Activated CD4-positive, alpha-beta memory T cell treated with anti-CD3 and anti-CD28 coated beads for 36 hours (primary cell): Measurements from ENCODE around the gene C16orf92. TPM values are rescaled to one million over a fixed set of nuclear protein-coding genes. Genes with fewer than 3 reads are reported as not detected.
A peak's percentile ranks its signal among the peaks of the same experiment; 100 is the strongest.

Experiments
- CTCF ChIA-PET: fragments of 350-600 bp; sonication (Branson Sonifier 250); formaldehyde crosslinking; loops from one replicate; lab custom pipeline; 2021; ENCODE audit warnings: antibody characterized with exemption, inconsistent platforms; lab: Charles Lee
- POLR2A ChIA-PET: fragments of 350-600 bp; sonication (Branson Sonifier 250); formaldehyde crosslinking; loops from one replicate; lab custom pipeline; 2021; ENCODE audit warnings: antibody characterized with exemption; lab: Charles Lee
- DNase-seq: peaks from one replicate; pipeline ENCODE4 v3.0.0-alpha.2; 2020
- H3K27ac Mint-ChIP-seq: one replicate; pipeline ENCODE4 v1.8.0; 2021; ENCODE audit warnings: mixed read lengths
- H3K27me3 Mint-ChIP-seq: one replicate; pipeline ENCODE4 v1.8.0; 2021; ENCODE audit warnings: mixed read lengths
- H3K36me3 Mint-ChIP-seq: one replicate; pipeline ENCODE4 v1.8.0; 2021; ENCODE audit warnings: mixed read lengths
- H3K4me1 Mint-ChIP-seq: one replicate; pipeline ENCODE4 v1.8.0; 2021; ENCODE audit warnings: low read depth, mixed read lengths
- H3K4me3 Mint-ChIP-seq: one replicate; pipeline ENCODE4 v1.8.0; 2021; ENCODE audit warnings: mild to moderate bottlenecking, mixed read lengths
- H3K9me3 Mint-ChIP-seq: one replicate; pipeline ENCODE4 v1.8.0; 2021; ENCODE audit warnings: mixed read lengths
- intact Hi-C: fragments of 100-400 bp; cut with micrococcal nuclease; formaldehyde crosslinking; loops from one replicate; pipeline ENCODE4 v1.15.1; 2023
- total RNA-seq, 2 experiments: library from RNA; stranded (reverse); gene quantifications; one replicate each; pipeline ENCODE4 v1.2.3, GENCODE V29; 2021

C16orf92 gene
- total RNA-seq, 2 experiments from 2014 or later = not detected

DNA sequence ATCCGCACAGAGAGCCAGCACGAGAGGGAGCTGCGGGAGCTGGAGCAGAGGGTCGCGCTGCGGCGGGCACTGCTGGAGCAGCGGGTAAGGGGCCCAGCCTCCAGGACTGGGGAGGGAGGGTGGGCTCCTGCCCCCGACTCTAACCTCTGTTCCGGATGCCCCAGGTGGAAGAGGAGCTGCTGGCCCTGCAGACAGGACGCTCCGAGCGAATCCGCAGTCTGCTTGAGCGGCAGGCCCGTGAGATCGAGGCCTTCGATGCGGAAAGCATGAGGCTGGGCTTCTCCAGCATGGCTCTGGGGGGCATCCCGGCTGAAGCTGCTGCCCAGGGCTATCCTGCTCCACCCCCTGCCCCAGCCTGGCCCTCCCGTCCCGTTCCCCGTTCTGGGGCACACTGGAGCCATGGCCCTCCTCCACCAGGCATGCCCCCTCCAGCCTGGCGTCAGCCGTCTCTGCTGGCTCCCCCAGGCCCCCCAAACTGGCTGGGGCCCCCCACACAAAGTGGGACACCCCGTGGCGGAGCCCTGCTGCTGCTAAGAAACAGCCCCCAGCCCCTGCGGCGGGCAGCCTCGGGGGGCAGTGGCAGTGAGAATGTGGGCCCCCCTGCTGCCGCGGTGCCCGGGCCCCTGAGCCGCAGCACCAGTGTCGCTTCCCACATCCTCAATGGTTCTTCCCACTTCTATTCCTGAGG is 32.0 kb upstream of the C16orf92 start:
- Mint-ChIP-seq H3K4me1 (peaks cover 16% of the 10 kb centered on the region), H3K36me3 (peaks cover 21% of the 10 kb centered on the region), H3K27me3 (no peaks in the 10 kb centered on the region), H3K4me3 (no peak overlapping the region), H3K9me3 (no peaks in the 10 kb centered on the region), H3K27ac (no peak overlapping the region)
- intact Hi-C loops = no loop called here
- no peak for DNase-seq
- ChIA-PET CTCF (no interaction called here), POLR2A (interaction anchor here (0.5 kb wide), 2 partner anchors 64 to 137 kb away, joined by 3 to 4 read pairs; no protein-coding TSS in a partner anchor)

DNA sequence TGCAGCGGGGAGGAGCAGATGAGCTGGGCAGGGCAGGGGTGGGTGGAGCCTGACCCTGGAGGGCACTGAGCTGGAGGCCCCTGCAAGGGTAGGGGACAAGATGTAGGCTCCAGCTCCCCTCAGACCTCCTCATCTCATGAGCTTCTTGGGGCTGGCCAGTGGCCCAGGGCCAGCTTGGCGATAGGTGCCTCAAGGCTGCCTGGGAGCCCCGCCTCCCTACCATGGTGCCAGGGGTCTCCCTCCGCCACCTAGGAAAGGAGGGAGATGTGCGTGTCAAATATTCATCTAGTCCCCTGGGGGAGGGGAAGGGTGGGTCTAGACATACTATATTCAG is 31.5 kb upstream of the C16orf92 start:
- CTCF ChIA-PET = no interaction called here
- H3K36me3 Mint-ChIP-seq = peaks cover 19% of the 10 kb centered on the region
- POLR2A ChIA-PET = interaction anchor here (0.5 kb wide), 1 partner anchor 138 kb away, joined by 4 read pairs; no protein-coding TSS in a partner anchor
- no peaks in the 10 kb centered on the region for H3K9me3 Mint-ChIP-seq
- H3K27ac Mint-ChIP-seq = no peak overlapping the region
- no peak for DNase-seq
- H3K27me3 Mint-ChIP-seq = no peaks in the 10 kb centered on the region
- H3K4me1 Mint-ChIP-seq = peaks cover 16% of the 10 kb centered on the region
- intact Hi-C loops = no loop called here
- H3K4me3 Mint-ChIP-seq = no peak overlapping the region

DNA sequence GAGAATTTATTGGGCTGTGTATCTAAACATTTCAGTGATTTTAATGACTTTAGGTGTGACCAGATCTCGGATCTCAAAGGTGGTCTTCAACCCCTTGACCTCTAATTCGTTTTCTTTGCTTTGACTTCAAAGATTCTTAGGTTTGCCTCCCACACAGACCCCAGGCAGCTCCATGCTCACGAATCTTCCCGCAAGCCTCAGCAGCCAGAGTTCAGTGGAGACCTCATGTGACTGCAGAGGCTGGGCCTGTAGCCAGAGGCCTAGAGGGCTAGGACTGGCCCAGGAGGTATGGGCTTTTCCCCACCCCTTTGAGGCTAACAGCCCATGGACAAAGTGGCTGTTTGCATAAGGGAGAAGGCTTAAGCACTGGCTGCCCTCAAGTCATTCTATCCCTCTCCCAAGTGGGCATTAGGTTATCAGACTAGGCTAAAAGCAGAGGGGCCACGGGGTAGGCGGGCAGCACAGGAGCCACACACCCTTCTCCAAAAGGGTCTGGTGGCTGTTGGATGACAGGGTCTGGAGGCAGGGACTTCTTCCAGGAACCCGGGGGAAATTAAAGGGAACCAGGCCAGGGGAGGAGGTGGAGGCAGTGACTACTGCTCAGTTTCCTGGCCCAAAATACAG is 30.5 kb upstream of the C16orf92 start:
- Mint-ChIP-seq H3K27ac (peak overlapping the region; percentile 21), H3K4me3 (no peak overlapping the region), H3K9me3 (no peaks in the 10 kb centered on the region), H3K36me3 (peaks cover 19% of the 10 kb centered on the region), H3K27me3 (no peaks in the 10 kb centered on the region), H3K4me1 (peaks cover 21% of the 10 kb centered on the region)
- no peak for DNase-seq
- POLR2A ChIA-PET = interaction anchor here (1.8 kb wide), 1 partner anchor 9 kb away, joined by 5 read pairs; no protein-coding TSS in a partner anchor
- CTCF ChIA-PET = no interaction called here
- intact Hi-C loops = no loop called here

DNA sequence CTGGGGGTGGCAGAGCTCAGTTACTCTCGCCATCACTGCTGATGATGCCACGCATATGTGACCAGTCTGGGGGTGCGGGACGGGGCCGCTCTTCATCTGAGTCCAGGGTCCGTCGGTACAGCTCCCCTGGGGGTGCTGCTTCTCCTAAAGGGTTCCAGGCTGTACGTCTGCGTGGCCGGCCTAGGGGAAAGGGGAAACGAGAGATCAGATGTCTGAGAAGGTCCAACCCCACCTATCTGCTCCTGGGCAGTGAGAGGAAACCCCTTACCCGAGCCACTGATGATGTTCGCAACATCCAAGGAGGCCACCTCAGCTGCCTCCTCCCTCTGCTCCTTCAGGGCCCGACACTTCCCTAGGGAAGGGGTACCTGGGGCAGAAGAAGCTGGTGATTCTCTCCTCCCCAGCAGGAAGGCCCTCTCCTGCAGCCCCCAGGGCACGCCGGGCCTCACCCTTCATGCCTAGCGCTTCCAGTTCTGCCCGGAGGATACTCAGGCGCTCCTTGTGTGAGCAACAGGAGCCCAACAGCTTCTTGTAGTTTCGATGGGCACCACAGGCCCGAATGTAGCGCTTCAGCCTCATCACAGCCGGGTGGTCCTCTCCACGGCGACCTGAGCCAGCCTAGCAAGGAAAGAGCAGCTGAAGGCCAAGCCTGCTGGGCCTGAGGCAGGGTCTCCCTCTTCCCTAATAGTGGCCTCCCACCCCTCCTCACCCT is 29.7 kb upstream of the C16orf92 start:
- peak overlapping the region; percentile 99 for H3K4me3 Mint-ChIP-seq
- peaks cover 24% of the 10 kb centered on the region for H3K36me3 Mint-ChIP-seq
- ChIA-PET POLR2A (interaction anchor here (0.9 to 1.8 kb wide), 3 partner anchors 8 to 20 kb away, joined by 3 to 6 read pairs (median 5); partner anchors contain the start of gene TAOK2), CTCF (interaction anchor here (1.0 kb wide), 2 partner anchors 12 to 39 kb away, joined by 3 read pairs; no protein-coding TSS in a partner anchor)
- no peak overlapping the region for H3K27ac Mint-ChIP-seq
- DNase-seq = no peak
- H3K4me1 Mint-ChIP-seq = peaks cover 26% of the 10 kb centered on the region
- intact Hi-C loops = no loop called here
- no peaks in the 10 kb centered on the region for H3K9me3 Mint-ChIP-seq
- no peaks in the 10 kb centered on the region for H3K27me3 Mint-ChIP-seq

DNA sequence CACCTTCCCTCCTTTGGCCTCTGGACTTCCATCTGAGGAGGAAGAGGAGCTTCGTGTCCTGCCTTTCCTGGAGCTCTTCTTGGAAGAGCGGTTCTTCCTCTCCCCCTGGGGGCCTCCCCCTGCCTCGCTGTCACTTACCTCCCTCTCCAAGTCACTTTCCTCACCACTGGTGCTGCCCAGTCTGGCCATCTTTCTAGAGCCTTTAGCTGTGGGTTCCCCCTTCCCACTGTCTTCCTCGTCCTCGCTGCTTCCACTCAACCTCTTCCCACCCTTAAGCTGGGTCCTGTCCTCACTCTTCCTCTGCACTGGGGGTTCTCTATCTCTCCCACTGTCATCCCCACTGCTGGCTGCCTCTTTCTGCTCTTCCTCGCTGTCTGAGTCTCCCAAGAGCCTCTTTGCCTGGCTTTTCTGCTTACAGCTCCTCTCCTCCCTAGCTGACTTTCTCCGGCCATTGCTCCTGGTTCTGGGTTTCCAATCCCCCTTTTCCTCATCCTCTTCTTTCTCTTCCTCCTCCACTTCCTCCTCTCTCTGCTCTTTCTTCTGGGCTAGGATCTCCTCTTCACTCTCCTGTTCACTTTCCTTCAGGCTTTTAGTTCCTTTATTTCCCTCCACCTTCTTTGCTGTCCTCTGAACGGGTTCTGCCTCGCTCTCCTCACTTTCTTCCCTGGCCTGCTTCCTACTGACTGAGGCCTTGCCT is 28.9 kb upstream of the C16orf92 start:
- peaks cover 26% of the 10 kb centered on the region for H3K36me3 Mint-ChIP-seq

DNA sequence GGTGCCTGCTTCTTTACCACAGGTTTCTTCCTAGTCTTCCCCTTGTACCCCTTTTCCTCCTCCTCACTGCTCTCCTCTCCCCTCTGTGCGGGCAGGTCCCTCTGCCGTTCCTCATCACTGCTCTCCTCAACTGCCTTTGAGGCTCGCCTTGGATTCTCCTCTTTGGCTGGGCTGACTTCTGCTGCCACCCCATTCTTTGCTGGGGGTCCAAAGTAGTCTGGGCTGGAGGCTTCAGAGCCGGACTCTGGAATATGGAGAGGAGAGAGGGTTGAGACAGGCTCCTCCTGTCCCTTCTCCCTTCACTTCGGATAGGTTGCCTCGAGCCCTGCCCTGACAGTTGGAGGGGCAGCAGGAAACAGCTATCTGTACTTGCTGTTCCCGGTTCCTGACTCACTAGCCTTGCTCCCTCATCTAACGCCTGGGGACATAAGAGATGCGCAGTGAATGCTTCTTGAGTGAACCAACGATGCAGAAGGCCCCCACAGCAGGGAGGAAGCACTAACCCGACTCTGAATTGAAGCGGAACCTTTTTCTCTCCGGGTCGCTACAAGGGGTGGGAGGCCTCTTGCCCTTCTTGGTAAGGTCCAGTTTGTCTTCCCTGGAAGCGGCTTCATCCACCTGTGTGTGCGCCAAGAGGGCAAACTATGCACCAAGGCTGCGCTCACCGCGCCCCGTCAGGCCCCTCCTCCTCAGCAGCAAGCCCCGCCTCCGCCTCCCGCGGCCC is 28.2 kb upstream of the C16orf92 start:
- no peaks in the 10 kb centered on the region for H3K9me3 Mint-ChIP-seq
- H3K27ac Mint-ChIP-seq = peak overlapping the region; percentile 99
- H3K27me3 Mint-ChIP-seq = no peaks in the 10 kb centered on the region
- peaks cover 33% of the 10 kb centered on the region for H3K4me1 Mint-ChIP-seq
- peaks cover 28% of the 10 kb centered on the region for H3K36me3 Mint-ChIP-seq
- intact Hi-C loops = loop anchor here (2.0 to 5.0 kb wide), 3 partner anchors 32 to 187 kb away; partner anchors contain the start of genes CDIPT, MAZ and TMEM219
- peak overlapping the region; percentile 99 for H3K4me3 Mint-ChIP-seq
- ChIA-PET POLR2A (interaction anchor here (0.8 to 2.6 kb wide), 10 partner anchors 9 to 541 kb away, joined by 3 to 16 read pairs (median 5); partner anchors contain the start of genes ASPHD1, KCTD13, KIF22 and TAOK2), CTCF (interaction anchor here (0.9 to 1.1 kb wide), 5 partner anchors 11 to 294 kb away, joined by 3 to 4 read pairs (median 4); partner anchors contain the start of genes TBX6 and TLCD3B)
- peak; percentile 82 for DNase-seq

More for the DNA sequence above, 28.9 kb upstream of the C16orf92 start:
- ChIA-PET POLR2A (interaction anchor here (0.9 to 1.9 kb wide), 7 partner anchors 8 to 542 kb away, joined by 3 to 6 read pairs (median 5); partner anchors contain the start of genes ASPHD1, TAOK2 and TMEM219), CTCF (interaction anchor here (1.0 kb wide), 3 partner anchors 12 to 293 kb away, joined by 3 read pairs; no protein-coding TSS in a partner anchor)
- Mint-ChIP-seq H3K27ac (peak overlapping the region; percentile 99), H3K4me1 (peaks cover 29% of the 10 kb centered on the region), H3K9me3 (no peaks in the 10 kb centered on the region), H3K27me3 (no peaks in the 10 kb centered on the region), H3K4me3 (peak overlapping the region; percentile 99)
- intact Hi-C loops = loop anchor here (2.0 kb wide), 1 partner anchor 131 kb away; the partner anchor contains the start of gene CDIPT
- no peak for DNase-seq

DNA sequence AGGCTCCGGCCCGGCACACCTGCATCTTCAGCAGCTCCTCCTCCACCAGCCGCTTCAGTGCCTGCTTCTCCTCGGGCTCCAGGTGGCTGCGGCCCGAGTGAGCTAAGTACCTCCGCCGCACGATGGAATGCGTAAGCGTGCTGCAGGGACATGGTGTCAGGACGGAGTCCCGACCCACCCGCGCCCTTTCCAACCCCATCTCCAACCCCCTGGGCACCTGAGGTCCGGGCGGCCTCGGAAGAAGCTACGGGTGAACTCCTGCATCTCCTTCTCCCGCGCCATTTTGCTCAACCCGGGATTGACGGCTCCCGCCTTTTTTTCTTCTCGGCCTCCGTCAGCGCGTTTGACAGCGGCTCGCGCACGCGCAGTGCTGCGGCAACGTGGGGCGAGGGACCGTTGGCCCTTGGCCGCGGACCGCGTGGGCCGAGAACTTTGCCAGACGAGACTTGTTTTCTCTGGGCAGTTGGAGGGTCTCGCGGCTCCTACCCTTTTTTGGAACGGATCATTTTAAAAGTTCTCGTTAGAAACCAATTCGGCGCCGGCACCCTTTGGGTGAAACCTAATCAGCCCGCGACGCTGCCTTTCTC is 27.6 kb upstream of the C16orf92 start, which contains the start of gene HIRIP3:
TSS of gene HIRIP3 (minus strand) at position 294 of the 587 bp plus-strand sequence. CDS start at position 282, 12 bp downstream.
- ChIA-PET CTCF (interaction anchor here (0.9 to 2.3 kb wide), 4 partner anchors 10 to 97 kb away, joined by 4 to 9 read pairs (median 4); partner anchors contain the start of genes TBX6 and TLCD3B), POLR2A (interaction anchor here (0.6 to 2.6 kb wide), 12 partner anchors 9 to 540 kb away, joined by 3 to 16 read pairs (median 4); partner anchors contain the start of genes ASPHD1, KCTD13, KIF22 and TAOK2)
- peak; percentile 93 for DNase-seq
- no peaks in the 10 kb centered on the region for H3K9me3 Mint-ChIP-seq
- H3K4me1 Mint-ChIP-seq = peaks cover 33% of the 10 kb centered on the region
- intact Hi-C loops = loop anchor here (2.0 to 5.0 kb wide), 3 partner anchors 33 to 188 kb away; partner anchors contain the start of genes CDIPT, MAZ and TMEM219
- peak within 1 kb of the TSS; percentile 99 for H3K27ac Mint-ChIP-seq
- peaks cover 28% of the 10 kb centered on the region for H3K36me3 Mint-ChIP-seq
- H3K4me3 Mint-ChIP-seq = peak within 1 kb of the TSS; percentile 99
- no peaks in the 10 kb centered on the region for H3K27me3 Mint-ChIP-seq

DNA sequence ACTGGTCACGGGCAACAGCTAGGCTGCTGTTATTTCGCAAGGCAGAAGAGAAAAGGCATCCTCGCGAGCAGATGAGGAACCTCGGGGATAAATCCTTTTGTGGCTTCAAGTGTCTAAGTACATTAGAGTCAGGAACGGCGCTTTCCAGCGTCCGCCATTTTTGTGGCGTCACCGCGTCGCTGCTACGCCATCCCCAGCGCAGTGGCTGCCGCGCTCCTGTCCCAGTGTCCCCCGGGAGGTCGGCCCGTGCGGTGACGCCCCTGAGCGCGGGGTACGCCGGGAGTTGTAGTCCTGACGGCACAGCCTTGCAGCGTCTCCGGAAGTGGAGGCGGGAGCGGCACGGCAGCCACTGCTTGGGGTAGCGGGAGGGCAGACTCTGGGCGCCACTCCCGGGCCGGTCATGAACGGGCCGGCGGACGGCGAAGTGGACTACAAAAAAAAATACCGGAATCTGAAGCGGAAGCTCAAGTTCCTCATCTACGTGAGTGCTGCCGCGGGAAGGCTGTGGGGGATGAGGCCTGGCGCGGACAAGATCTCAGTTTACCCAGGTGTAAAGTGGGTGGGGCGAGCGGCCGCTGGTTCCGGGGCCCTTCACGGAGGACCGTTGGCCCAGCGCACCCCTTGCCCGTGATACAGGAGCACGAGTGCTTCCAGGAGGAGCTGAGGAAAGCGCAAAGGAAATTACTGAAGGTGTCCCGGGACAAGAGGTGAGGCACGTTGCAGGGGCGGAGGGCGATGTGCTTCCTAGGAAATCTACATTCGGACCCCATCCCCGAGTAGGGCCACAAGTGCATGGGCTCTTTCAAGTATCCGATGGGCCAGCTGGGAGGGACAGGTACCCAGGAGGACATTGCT is 26.9 kb upstream of the C16orf92 start, which contains the start of gene INO80E:
TSS of gene INO80E (plus strand) at position 331 of the 855 bp plus-strand sequence. CDS start at position 401, 70 bp downstream.
- H3K9me3 Mint-ChIP-seq = no peaks in the 10 kb centered on the region
- intact Hi-C loops = loop anchor here (1.0 to 5.0 kb wide), 5 partner anchors 23 to 189 kb away; partner anchors contain the start of genes CDIPT, KCTD13, MAZ and TAOK2
- peak; percentile 100 for DNase-seq
- ChIA-PET CTCF (interaction anchor here (0.6 to 2.3 kb wide), 9 partner anchors 9 to 295 kb away, joined by 3 to 9 read pairs (median 4); partner anchors contain the start of genes TBX6 and TLCD3B), POLR2A (interaction anchor here (0.6 to 2.6 kb wide), 10 partner anchors 9 to 206 kb away, joined by 3 to 16 read pairs (median 5); partner anchors contain the start of genes ASPHD1, KCTD13, KIF22 and TAOK2)
- H3K36me3 Mint-ChIP-seq = peaks cover 26% of the 10 kb centered on the region
- H3K4me3 Mint-ChIP-seq = peak within 1 kb of the TSS; percentile 99
- peak within 1 kb of the TSS; percentile 99 for H3K27ac Mint-ChIP-seq
- H3K4me1 Mint-ChIP-seq = peaks cover 33% of the 10 kb centered on the region
- no peaks in the 10 kb centered on the region for H3K27me3 Mint-ChIP-seq

DNA sequence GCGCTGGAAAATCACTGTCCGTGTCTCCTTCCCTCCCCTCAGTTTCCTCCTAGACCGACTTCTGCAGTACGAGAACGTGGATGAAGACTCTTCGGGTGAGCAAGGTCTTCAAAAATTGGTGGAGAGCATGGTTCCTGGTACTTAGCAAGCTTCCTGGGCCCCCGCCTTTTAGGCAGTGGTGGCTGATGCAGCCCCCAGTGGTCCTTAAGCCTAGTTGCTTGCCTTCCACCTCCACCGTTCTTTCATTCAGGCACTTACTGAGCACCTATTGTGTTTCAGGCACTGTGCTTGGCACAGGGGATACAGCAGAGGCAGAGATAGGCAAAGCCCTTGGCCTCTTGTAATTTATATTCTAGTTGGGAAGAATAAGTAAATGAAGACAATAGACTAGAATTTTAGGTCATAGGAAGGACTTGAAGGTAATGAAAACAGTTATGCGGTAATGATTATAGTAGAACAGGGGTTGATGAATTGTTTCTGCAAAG is 26.2 kb upstream of the C16orf92 start:
- intact Hi-C loops = loop anchor here (1.0 to 5.0 kb wide), 4 partner anchors 24 to 190 kb away; partner anchors contain the start of genes KCTD13, MAZ, TAOK2 and TMEM219
- POLR2A ChIA-PET = interaction anchor here (0.8 to 2.6 kb wide), 5 partner anchors 8 to 71 kb away, joined by 3 to 16 read pairs (median 7); partner anchors contain the start of genes KCTD13 and TAOK2

More for the DNA sequence above, 26.2 kb upstream of the C16orf92 start:
- DNase-seq = no peak
- Mint-ChIP-seq H3K9me3 (no peaks in the 10 kb centered on the region), H3K27ac (peak overlapping the region; percentile 99), H3K4me1 (peaks cover 33% of the 10 kb centered on the region), H3K27me3 (no peaks in the 10 kb centered on the region), H3K36me3 (peaks cover 26% of the 10 kb centered on the region), H3K4me3 (peak overlapping the region; percentile 99)
- CTCF ChIA-PET = interaction anchor here (0.6 to 2.3 kb wide), 6 partner anchors 9 to 296 kb away, joined by 3 to 9 read pairs (median 4); no protein-coding TSS in a partner anchor
